Mammary epithelial cell (primary cell): ENCODE data around the gene CLCN3.

Experiments used
- EZH2 ChIP-seq: IDR thresholded peaks from 2 replicates; pipeline ENCODE4 v1.6.1; 2012; ENCODE audit warnings: low read length, inconsistent platforms, borderline replicate concordance
- TF ChIP-seq, protein P1 (sequence below), 2 donors: IDR thresholded peaks in 1 of 2; conservative IDR thresholded peaks in 1 of 2; 2 replicates each; pipeline ENCODE4 v1.5.1; 2011 to 2012; ENCODE audit warnings: inconsistent platforms in 2 of 2, low read length in 2 of 2, mild to moderate bottlenecking in 2 of 2, control low read depth in 1 of 2, low read depth in 1 of 2; ENCODE audit not compliant: insufficient read depth in 1 of 2; ENCODE audit errors: extremely low read depth in 1 of 2

DNA sequence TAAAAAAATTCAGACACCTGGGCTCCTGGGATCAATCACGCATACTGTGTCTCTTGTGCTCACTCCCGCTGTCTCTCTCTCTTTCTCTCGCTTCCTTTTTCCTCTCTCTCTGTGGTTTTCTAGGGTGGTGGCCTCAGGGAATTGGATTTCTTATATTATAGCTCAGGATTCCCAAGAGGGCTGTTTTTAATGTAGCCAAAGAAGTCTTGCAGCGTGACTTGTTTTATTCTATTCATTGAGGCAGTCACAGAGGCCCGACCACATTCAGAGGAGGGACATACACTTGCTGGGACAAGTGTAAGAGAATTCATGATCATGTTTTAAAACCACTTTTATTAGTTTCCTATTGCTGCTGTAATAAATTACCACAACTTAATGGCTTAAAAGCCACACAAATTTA lies 78.0 kb downstream of the CLCN3 start:
- TF ChIP-seq, protein P1, sequence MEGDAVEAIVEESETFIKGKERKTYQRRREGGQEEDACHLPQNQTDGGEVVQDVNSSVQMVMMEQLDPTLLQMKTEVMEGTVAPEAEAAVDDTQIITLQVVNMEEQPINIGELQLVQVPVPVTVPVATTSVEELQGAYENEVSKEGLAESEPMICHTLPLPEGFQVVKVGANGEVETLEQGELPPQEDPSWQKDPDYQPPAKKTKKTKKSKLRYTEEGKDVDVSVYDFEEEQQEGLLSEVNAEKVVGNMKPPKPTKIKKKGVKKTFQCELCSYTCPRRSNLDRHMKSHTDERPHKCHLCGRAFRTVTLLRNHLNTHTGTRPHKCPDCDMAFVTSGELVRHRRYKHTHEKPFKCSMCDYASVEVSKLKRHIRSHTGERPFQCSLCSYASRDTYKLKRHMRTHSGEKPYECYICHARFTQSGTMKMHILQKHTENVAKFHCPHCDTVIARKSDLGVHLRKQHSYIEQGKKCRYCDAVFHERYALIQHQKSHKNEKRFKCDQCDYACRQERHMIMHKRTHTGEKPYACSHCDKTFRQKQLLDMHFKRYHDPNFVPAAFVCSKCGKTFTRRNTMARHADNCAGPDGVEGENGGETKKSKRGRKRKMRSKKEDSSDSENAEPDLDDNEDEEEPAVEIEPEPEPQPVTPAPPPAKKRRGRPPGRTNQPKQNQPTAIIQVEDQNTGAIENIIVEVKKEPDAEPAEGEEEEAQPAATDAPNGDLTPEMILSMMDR (conservative IDR thresholded peaks at IDR 0.05 in 1 of 2, IDR thresholded peaks at IDR 0.05 in 1 of 2; ENCODE audit: extremely low read depth in 1 of 2, insufficient read depth in 1 of 2, low read depth in 1 of 2, low read length in 2 of 2) = no peak
- TF ChIP-seq EZH2 = no peak
